Motor neuron (in vitro differentiated cells): ENCODE data around the gene CTXND2. TPM values are rescaled to one million over a fixed set of nuclear protein-coding genes. Genes with fewer than 3 reads are reported as not detected.
"Not testable (repeated sequence)": the region's sequence is repeated elsewhere in the genome, so short reads cannot be mapped to it uniquely, and the experiment has no call there.

Experiments
- ATAC-seq, 8 experiments: fragments of 200-7000 bp; cut with Tn5 transposase; replicated peaks in 6 of 8; 2 replicates each; pipeline ENCODE4 v1.8.0; 2021; ENCODE audit warnings: mild to moderate bottlenecking in 8 of 8, moderate library complexity in 8 of 8
- H3K27ac ChIP-seq, 2 donors: fragments of 250-450 bp; sonication (Bioruptor Pico); 2 replicates each; pipeline ENCODE4 v1.9.0; 2021; ENCODE audit warnings: antibody characterized with exemption in 2 of 2, mild to moderate bottlenecking in 2 of 2, moderate library complexity in 1 of 2
- H3K4me1 ChIP-seq, 2 donors: fragments of 250-450 bp; sonication (Bioruptor Pico); replicated peaks in 1 of 2; 2 replicates each; pipeline ENCODE4 v1.6.1; 2021; ENCODE audit warnings: antibody characterized with exemption in 2 of 2, mild to moderate bottlenecking in 2 of 2, moderate library complexity in 1 of 2
- H3K4me3 ChIP-seq, 5 donors: fragments of 250-450 bp; sonication (Bioruptor Pico); 2 replicates each; pipeline ENCODE4 v1.9.0; 2021; ENCODE audit warnings: antibody characterized with exemption in 5 of 5, mild to moderate bottlenecking in 5 of 5, moderate library complexity in 4 of 5
- WGBS, 10 experiments: fragments of 450-650 bp; shearing (Covaris generic); methylation state at CpG; one replicate each; pipeline ENCODE4 v1.0.0; 2022; 5-methylcytosine and 5-hydroxymethylcytosine counted together
- in situ Hi-C, 9 experiments: fragments of 400-800 bp; cut with MboI; loops; one replicate each; pipeline ENCODE4 v1.15.0; 2021; ENCODE audit warnings: low sequenced_read_pairs in 9 of 9, low pct_unique_long_range_greater_than_20kb in 2 of 9; ENCODE audit not compliant: unreplicated experiment in 9 of 9
- total RNA-seq, 8 experiments: library from RNA; unstranded; fragments of 300-600 nt; gene quantifications; 2 replicates each; pipeline versions ENCODE4 v1.2.3 to v1.2.4, GENCODE V29; 2022

CTXND2 gene
- total RNA-seq, 8 experiments from 2014 or later = 0.21 to 1.3 (median 0.27) TPM; not detected in 5

GRCh38 chr1:150902751-150903150, 15.8 kb downstream of the CTXND2 start:
- 25 to 100% (median 82%) methylated on average over 1 of the region's 1 CpG; no CpG with 5 or more reads in 2 of the 10 experiments for WGBS, 10 experiments
- H3K4me1 ChIP-seq = no peaks in the 10 kb centered on the region
- ATAC-seq = no peak

GRCh38 chr1:150905301-150905700, 18.4 kb downstream of the CTXND2 start:
- in situ Hi-C loops = no loop called here
- no peaks in the 10 kb centered on the region for H3K4me1 ChIP-seq
- no peak overlapping the region for H3K4me3 ChIP-seq
- ATAC-seq = no peak
- WGBS, 10 experiments = 37 to 88% (median 81%) methylated on average over 2 to 5 of the region's 6 CpGs; no CpG with 5 or more reads in 6 of the 10 experiments
- no peak overlapping the region for H3K27ac ChIP-seq

More at GRCh38 chr1:150902751-150903150, 15.8 kb downstream of the CTXND2 start:
- in situ Hi-C loops = no loop called here
- Histone ChIP-seq H3K27ac (no peak overlapping the region), H3K4me3 (no peak overlapping the region)

GRCh38 chr1:150906329-150906728, 19.4 kb downstream of the CTXND2 start:
- no peak overlapping the region for H3K27ac ChIP-seq
- H3K4me1 ChIP-seq = no peaks in the 10 kb centered on the region
- WGBS, 10 experiments = 92 to 100% (median 100%) methylated on average over 1 of the region's 1 CpG; no CpG with 5 or more reads in 5 of the 10 experiments
- in situ Hi-C loops = no loop called here
- no peak overlapping the region for H3K4me3 ChIP-seq
- ATAC-seq = no peak

GRCh38 chr1:150906813-150907212, 19.9 kb downstream of the CTXND2 start:
- WGBS, 10 experiments = 77 to 100% (median 86%) methylated on average over 1 to 2 of the region's 2 CpGs; no CpG with 5 or more reads in 3 of the 10 experiments
- H3K4me1 ChIP-seq = no peaks in the 10 kb centered on the region
- in situ Hi-C loops = no loop called here

GRCh38 chr1:150909585-150910180, 22.7 kb downstream of the CTXND2 start:
- no peak for ATAC-seq
- Histone ChIP-seq H3K27ac (no peak overlapping the region), H3K4me3 (no peak overlapping the region), H3K4me1 (no peaks in the 10 kb centered on the region)
- in situ Hi-C loops = no loop called here
- WGBS, 10 experiments = 63 to 100% (median 88%) methylated on average over 1 to 4 of the region's 4 CpGs

More at GRCh38 chr1:150906813-150907212, 19.9 kb downstream of the CTXND2 start:
- no peak for ATAC-seq
- Histone ChIP-seq H3K4me3 (no peak overlapping the region), H3K27ac (no peak overlapping the region)

- no peak overlapping the region for H3K4me3 ChIP-seq
- in situ Hi-C loops = no loop called here
- ATAC-seq = no peak
- no peaks in the 10 kb centered on the region for H3K4me1 ChIP-seq
- no peak overlapping the region for H3K27ac ChIP-seq
Measured at GRCh38 chr1:150912623-150913022, 25.7 kb downstream of the CTXND2 start.

- 0 to 90% (median 82%) methylated on average over 1 to 7 of the region's 7 CpGs; no CpG with 5 or more reads in 2 of the 10 experiments for WGBS, 10 experiments
- Histone ChIP-seq H3K4me1 (peaks cover 0 to 3% of the 10 kb centered on the region in 2 donors), H3K4me3 (no peak overlapping the region), H3K27ac (no peak overlapping the region)
- in situ Hi-C loops = no loop called here
- no peak for ATAC-seq
Measured at GRCh38 chr1:150917387-150917786, 30.5 kb downstream of the CTXND2 start.

GRCh38 chr1:150922519-150922975, 35.6 kb downstream of the CTXND2 start:
- ATAC-seq = peak; percentile 21 to 63 (median 34)
- no peak overlapping the region for H3K27ac ChIP-seq
- H3K4me1 ChIP-seq = peaks cover 7 to 12% of the 10 kb centered on the region in 2 donors
- no peak overlapping the region for H3K4me3 ChIP-seq
- in situ Hi-C loops = no loop called here
- WGBS, 10 experiments = 0 to 69% (median 50%) methylated on average over 1 to 2 of the region's 2 CpGs; no CpG with 5 or more reads in 3 of the 10 experiments

- ATAC-seq = no peak
- H3K4me1 ChIP-seq = peaks cover 7 to 12% of the 10 kb centered on the region in 2 donors
- in situ Hi-C loops = no loop called here
- H3K4me3 ChIP-seq = no peak overlapping the region
- H3K27ac ChIP-seq = no peak overlapping the region
- 26 to 100% (median 92%) methylated on average over 4 to 23 of the region's 23 CpGs; no CpG with 5 or more reads in 1 of the 10 experiments for WGBS, 10 experiments
Measured at GRCh38 chr1:150925080-150925479, 38.1 kb downstream of the CTXND2 start.

- ATAC-seq = peak; percentile 90 to 99 (median 98)
- H3K4me3 ChIP-seq = peak within 1 kb of the TSS; percentile 69 to 88 (median 81)
- peak within 1 kb of the TSS; percentile 88 to 90 for H3K27ac ChIP-seq
- 0% methylated on average over 1 to 24 of the region's 39 CpGs; no CpG with 5 or more reads in 1 of the 10 experiments for WGBS, 10 experiments
- H3K4me1 ChIP-seq = peaks cover 7 to 12% of the 10 kb centered on the region in 2 donors
- in situ Hi-C loops = no loop called here
Measured at GRCh38 chr1:150926097-150926741, 39.3 kb downstream of the CTXND2 start, which contains the start of gene SETDB1. TSS of gene SETDB1 (plus strand) at chr1:150926363. CDS start at chr1:150927715, 1,352 bp downstream.

GRCh38 chr1:150927624-150928023, 40.7 kb downstream of the CTXND2 start:
- no peak overlapping the region for H3K4me3 ChIP-seq
- H3K4me1 ChIP-seq = peaks cover 7% of the 10 kb centered on the region in 2 donors
- WGBS, 10 experiments = 70 to 100% (median 95%) methylated on average over 2 to 4 of the region's 4 CpGs; no CpG with 5 or more reads in 1 of the 10 experiments
- H3K27ac ChIP-seq = no peak overlapping the region
- ATAC-seq = no peak
- in situ Hi-C loops = no loop called here

- no peak overlapping the region for H3K4me3 ChIP-seq
Measured at GRCh38 chr1:150928286-150928685, 41.4 kb downstream of the CTXND2 start.

GRCh38 chr1:150928775-150929174, 41.8 kb downstream of the CTXND2 start:
- in situ Hi-C loops, ATAC-seq, H3K27ac ChIP-seq, H3K4me1 ChIP-seq, H3K4me3 ChIP-seq: not testable (repeated sequence)
- WGBS, 10 experiments = 92 to 100% (median 100%) methylated on average over 1 to 2 of the region's 6 CpGs; no CpG with 5 or more reads in 6 of the 10 experiments

More at GRCh38 chr1:150928286-150928685, 41.4 kb downstream of the CTXND2 start:
- H3K4me1 ChIP-seq = peaks cover 7% of the 10 kb centered on the region in 2 donors
- no peak overlapping the region for H3K27ac ChIP-seq
- in situ Hi-C loops = no loop called here
- no peak for ATAC-seq
- WGBS, 10 experiments = 40 to 100% (median 100%) methylated on average over 1 to 3 of the region's 3 CpGs; no CpG with 5 or more reads in 1 of the 10 experiments
